HEK293T (cell line): ENCODE results near the gene RAB11FIP4.

Source experiments
- CTCF ChIA-PET: fragments of 350-600 bp; formaldehyde crosslinking; extraction: SDS; loops from one replicate; lab custom pipeline; 2021; ENCODE audit warnings: antibody characterized with exemption, inconsistent platforms; lab: Yijun Ruan, JAX
- POLR2A ChIA-PET: fragments of 350-600 bp; formaldehyde crosslinking; extraction: SDS; loops from one replicate; lab custom pipeline; 2020; ENCODE audit warnings: antibody characterized with exemption, inconsistent platforms; lab: Yijun Ruan, JAX
- DNase-seq: peaks from one replicate; pipeline ENCODE4 v3.0.0; 2012; ENCODE audit warnings: mixed read lengths; ENCODE audit errors: extremely low spot score
- ARNT ChIP-seq: fragments of 450-650 bp; IDR thresholded peaks from 2 replicates; pipeline ENCODE4 v1.6.1; 2017; ENCODE audit warnings: mild to moderate bottlenecking
- BHLHE40 ChIP-seq: fragments of 450-650 bp; IDR thresholded peaks from 2 replicates; pipeline ENCODE4 v1.6.1; 2016; ENCODE audit warnings: mild to moderate bottlenecking, moderate library complexity, borderline replicate concordance
- CTBP1 ChIP-seq: fragments of 450-650 bp; IDR thresholded peaks from 2 replicates; pipeline ENCODE4 v1.6.1; 2016; ENCODE audit warnings: borderline replicate concordance
- ELF4 ChIP-seq: fragments of 450-650 bp; IDR thresholded peaks from 2 replicates; pipeline ENCODE4 v1.6.1; 2017; ENCODE audit warnings: antibody characterized with exemption
- FOXA1 ChIP-seq: fragments of 450-650 bp; IDR thresholded peaks from 2 replicates; pipeline ENCODE4 v1.6.1; 2016; ENCODE audit warnings: mild to moderate bottlenecking
- FOXK2 ChIP-seq: fragments of 450-650 bp; IDR thresholded peaks from 2 replicates; pipeline ENCODE4 v1.6.1; 2016; ENCODE audit warnings: mild to moderate bottlenecking
- FOXM1 ChIP-seq: fragments of 450-650 bp; IDR thresholded peaks from 2 replicates; pipeline ENCODE4 v1.6.1; 2017; ENCODE audit warnings: mild to moderate bottlenecking, borderline replicate concordance
- HDGF ChIP-seq: fragments of 450-650 bp; IDR thresholded peaks from 2 replicates; pipeline ENCODE4 v1.6.1; 2017; ENCODE audit warnings: antibody characterized with exemption, borderline replicate concordance
- L3MBTL2 ChIP-seq: fragments of 450-650 bp; conservative IDR thresholded peaks from 2 replicates; pipeline ENCODE4 v1.6.1; 2016; ENCODE audit warnings: mild to moderate bottlenecking
- LEF1 ChIP-seq: fragments of 450-650 bp; IDR thresholded peaks from 2 replicates; pipeline ENCODE4 v1.6.1; 2017; ENCODE audit warnings: mild to moderate bottlenecking, borderline replicate concordance
- NFRKB ChIP-seq: fragments of 450-650 bp; IDR thresholded peaks from 2 replicates; pipeline ENCODE4 v1.6.1; 2016; ENCODE audit warnings: mild to moderate bottlenecking, moderate library complexity
- SP1 ChIP-seq: fragments of 450-650 bp; IDR thresholded peaks from 2 replicates; pipeline ENCODE4 v1.6.1; 2017
- SUZ12 ChIP-seq: fragments of 450-650 bp; IDR thresholded peaks from 2 replicates; pipeline ENCODE4 v1.6.1; 2016; ENCODE audit warnings: mild to moderate bottlenecking
- TARDBP ChIP-seq: fragments of 450-650 bp; IDR thresholded peaks from 2 replicates; pipeline ENCODE4 v1.6.1; 2016
- ZNF384 ChIP-seq: fragments of 450-650 bp; IDR thresholded peaks from 2 replicates; pipeline ENCODE4 v1.6.1; 2016
- TF ChIP-seq, protein P1 (sequence below): fragments of 450-650 bp; IDR thresholded peaks from 2 replicates; pipeline ENCODE4 v1.6.1; 2016

RAB11FIP4 gene

DNA sequence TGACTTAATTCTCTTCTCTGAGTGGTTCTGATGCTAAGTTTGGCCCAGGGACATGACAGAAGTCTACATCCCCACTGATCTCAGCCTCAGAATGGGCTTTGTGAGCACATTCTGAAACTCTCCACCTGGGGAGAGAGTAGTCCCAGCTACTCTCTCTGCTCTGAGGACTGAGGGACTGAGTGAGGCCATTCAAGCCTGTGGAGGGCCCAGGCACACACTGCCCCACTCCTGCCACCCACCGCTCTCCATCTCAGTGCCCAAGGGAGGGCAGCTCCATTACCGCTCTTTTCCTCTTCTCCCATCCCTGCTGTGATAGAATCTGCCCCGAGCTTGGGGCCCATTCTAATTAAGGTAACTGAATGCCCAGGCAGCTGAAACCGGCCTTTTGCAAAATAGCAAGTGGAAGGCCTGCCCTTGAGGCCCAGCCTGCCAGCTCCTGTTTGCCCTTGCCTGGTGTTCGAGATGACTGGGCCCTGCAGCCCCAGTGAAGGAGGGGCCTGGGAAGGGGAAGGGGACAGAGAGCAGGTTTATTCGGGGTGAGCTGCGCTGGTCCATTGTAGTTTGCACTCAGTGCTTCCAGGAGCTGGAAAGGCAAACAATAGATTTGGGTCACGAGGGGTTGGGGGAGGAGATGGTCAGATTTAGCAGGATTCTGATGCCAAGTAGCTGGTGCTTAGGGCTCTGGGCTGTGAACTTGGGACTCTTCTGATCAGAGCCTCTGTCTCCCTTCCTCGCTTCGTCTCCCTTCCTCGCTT is 76.2 kb downstream of the RAB11FIP4 start:
- DNase-seq = no peak
- TF ChIP-seq HDGF = no peak
- TF ChIP-seq ELF4 = no peak
- TF ChIP-seq SP1 = no peak
- TF ChIP-seq FOXK2 = no peak
- no peak for TF ChIP-seq ZNF384
- TF ChIP-seq BHLHE40 = no peak
- no peak for TF ChIP-seq ARNT
- no peak for TF ChIP-seq NFRKB
- no peak for TF ChIP-seq FOXA1
- no peak for TF ChIP-seq SUZ12
- TF ChIP-seq, protein P1, sequence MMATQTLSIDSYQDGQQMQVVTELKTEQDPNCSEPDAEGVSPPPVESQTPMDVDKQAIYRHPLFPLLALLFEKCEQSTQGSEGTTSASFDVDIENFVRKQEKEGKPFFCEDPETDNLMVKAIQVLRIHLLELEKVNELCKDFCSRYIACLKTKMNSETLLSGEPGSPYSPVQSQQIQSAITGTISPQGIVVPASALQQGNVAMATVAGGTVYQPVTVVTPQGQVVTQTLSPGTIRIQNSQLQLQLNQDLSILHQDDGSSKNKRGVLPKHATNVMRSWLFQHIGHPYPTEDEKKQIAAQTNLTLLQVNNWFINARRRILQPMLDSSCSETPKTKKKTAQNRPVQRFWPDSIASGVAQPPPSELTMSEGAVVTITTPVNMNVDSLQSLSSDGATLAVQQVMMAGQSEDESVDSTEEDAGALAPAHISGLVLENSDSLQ = no peak
- no peak for TF ChIP-seq TARDBP
- no peak for TF ChIP-seq LEF1
- no peak for TF ChIP-seq FOXM1
- TF ChIP-seq CTBP1 = no peak
- TF ChIP-seq L3MBTL2 = no peak
- POLR2A ChIA-PET = no interaction called here
- CTCF ChIA-PET = no interaction called here

GRCh38 chr17:31469959-31470358 is 78.5 kb downstream of the RAB11FIP4 start:
- ChIA-PET POLR2A (no interaction called here), CTCF (no interaction called here)
- no peak for DNase-seq
- no peak for TF ChIP-seq NFRKB
- TF ChIP-seq FOXA1 = no peak
- TF ChIP-seq TARDBP = no peak
- no peak for TF ChIP-seq SP1
- TF ChIP-seq, protein P1 = no peak
- TF ChIP-seq FOXM1 = no peak
- no peak for TF ChIP-seq ZNF384
- TF ChIP-seq ARNT = no peak
- no peak for TF ChIP-seq BHLHE40
- TF ChIP-seq SUZ12 = no peak
- TF ChIP-seq ELF4 = no peak
- no peak for TF ChIP-seq FOXK2
- no peak for TF ChIP-seq LEF1
- no peak for TF ChIP-seq HDGF
- no peak for TF ChIP-seq CTBP1
- no peak for TF ChIP-seq L3MBTL2

DNA sequence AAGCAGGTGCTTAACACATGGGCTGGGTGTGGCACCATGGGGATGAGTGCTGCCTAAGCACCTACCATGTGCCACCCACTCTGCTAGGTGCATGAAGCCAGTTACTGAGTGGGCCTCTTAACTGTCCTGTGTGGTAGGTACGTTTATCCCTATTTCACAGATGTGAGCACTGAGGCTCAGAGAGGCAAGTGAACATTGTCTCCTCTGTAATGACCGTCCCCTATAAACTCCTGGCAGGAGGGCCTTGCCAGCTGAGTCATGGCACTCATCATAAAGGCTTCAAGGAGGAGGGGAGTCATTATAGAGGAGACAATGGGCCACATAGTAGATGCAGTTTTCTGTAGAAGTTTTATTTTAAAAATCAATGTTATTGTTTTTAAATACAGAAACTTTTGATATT is 79.1 kb downstream of the RAB11FIP4 start:
- TF ChIP-seq L3MBTL2 (no peak), CTBP1 (no peak), ELF4 (no peak), FOXK2 (no peak), BHLHE40 (no peak), FOXM1 (no peak), LEF1 (no peak), SP1 (no peak), FOXA1 (no peak), HDGF (no peak), NFRKB (no peak), ZNF384 (no peak), ARNT (no peak)
- TF ChIP-seq, protein P1 = no peak
- DNase-seq = no peak
- POLR2A ChIA-PET = no interaction called here
- CTCF ChIA-PET = interaction anchor here (0.7 kb wide), 1 partner anchor 40 kb away, joined by 3 read pairs; no protein-coding TSS in a partner anchor

DNA sequence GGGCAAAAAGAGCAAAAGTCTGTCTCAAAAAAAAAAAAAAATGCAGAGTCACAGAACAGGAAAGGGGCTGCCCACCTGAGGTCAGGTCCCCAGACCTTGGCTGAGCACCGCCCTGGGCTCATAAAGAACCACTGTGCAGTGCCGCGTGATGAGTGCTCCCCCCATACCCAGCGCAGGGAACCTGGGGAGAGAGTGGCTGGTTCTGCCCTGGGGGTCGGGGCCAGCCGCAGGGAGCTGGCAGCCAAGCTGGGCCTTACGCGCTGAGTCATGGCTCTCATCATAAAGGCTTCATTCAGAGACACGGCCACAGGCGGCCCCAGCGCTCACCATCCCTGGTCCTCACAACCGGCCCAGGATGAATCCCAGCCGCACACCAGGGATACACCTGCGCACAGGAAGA is 80.7 kb downstream of the RAB11FIP4 start:
- no peak for TF ChIP-seq LEF1
- TF ChIP-seq ARNT = no peak
- no peak for TF ChIP-seq ELF4
- TF ChIP-seq L3MBTL2 = no peak
- no peak for TF ChIP-seq SUZ12
- TF ChIP-seq SP1 = no peak
- DNase-seq = no peak
- ChIA-PET POLR2A (no interaction called here), CTCF (no interaction called here)

- POLR2A ChIA-PET = no interaction called here
- no peak for TF ChIP-seq LEF1
- CTCF ChIA-PET = interaction anchor here (0.5 to 0.6 kb wide), 2 partner anchors 9 to 18 kb away, joined by 3 read pairs; no protein-coding TSS in a partner anchor
- DNase-seq = no peak
Measured at GRCh38 chr17:31475378-31476162, 84.1 kb downstream of the RAB11FIP4 start.
